GM12872 (cell line): ENCODE data around the gene PTMS.

Experiments used
- TF ChIP-seq, protein P1 (sequence below): IDR thresholded peaks from 3 replicates; pipeline ENCODE4 v1.5.1; 2011; ENCODE audit warnings: low read depth, mild to moderate bottlenecking, low read length, moderate library complexity; ENCODE audit not compliant: insufficient read depth

Gene PTMS

DNA sequence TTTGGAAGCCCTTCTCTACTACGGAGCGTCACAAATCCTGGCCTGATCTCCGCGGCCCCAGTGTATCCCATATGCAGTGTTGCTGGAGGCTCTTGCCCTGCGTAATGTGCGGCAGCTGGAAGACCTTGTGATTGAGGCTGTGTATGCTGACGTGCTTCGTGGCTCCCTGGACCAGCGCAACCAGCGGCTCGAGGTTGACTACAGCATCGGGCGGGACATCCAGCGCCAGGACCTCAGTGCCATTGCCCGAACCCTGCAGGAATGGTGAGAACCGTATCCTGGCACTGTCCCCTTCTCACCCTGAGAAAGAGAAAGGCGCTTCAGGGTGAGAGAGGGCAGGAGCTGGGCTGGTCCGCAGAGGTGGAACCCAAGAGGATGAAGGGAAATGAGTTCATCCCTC, 37.0 kb upstream of the PTMS start:
- TF ChIP-seq, protein P1, sequence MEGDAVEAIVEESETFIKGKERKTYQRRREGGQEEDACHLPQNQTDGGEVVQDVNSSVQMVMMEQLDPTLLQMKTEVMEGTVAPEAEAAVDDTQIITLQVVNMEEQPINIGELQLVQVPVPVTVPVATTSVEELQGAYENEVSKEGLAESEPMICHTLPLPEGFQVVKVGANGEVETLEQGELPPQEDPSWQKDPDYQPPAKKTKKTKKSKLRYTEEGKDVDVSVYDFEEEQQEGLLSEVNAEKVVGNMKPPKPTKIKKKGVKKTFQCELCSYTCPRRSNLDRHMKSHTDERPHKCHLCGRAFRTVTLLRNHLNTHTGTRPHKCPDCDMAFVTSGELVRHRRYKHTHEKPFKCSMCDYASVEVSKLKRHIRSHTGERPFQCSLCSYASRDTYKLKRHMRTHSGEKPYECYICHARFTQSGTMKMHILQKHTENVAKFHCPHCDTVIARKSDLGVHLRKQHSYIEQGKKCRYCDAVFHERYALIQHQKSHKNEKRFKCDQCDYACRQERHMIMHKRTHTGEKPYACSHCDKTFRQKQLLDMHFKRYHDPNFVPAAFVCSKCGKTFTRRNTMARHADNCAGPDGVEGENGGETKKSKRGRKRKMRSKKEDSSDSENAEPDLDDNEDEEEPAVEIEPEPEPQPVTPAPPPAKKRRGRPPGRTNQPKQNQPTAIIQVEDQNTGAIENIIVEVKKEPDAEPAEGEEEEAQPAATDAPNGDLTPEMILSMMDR = no peak

DNA sequence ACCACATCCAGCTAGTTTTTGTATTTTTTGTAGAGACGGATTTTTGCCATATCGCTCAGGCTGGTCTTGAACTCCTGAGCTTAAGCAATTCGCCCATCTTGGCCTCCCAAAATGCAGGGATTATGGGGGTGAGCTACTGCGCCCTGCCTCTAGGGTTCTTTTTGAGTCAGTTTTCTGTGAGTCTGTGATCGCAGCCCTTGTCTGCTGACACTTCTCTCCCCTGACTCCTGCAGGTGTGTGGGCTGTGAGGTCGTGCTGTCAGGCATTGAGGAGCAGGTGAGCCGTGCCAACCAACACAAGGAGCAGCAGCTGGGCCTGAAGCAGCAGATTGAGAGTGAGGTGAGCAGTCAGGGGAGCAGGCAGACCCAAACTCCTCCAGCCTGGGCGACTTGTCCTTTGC, 36.0 kb upstream of the PTMS start:
- TF ChIP-seq, protein P1 = peak; percentile 22; the same call in 1 of the 3 replicates

DNA sequence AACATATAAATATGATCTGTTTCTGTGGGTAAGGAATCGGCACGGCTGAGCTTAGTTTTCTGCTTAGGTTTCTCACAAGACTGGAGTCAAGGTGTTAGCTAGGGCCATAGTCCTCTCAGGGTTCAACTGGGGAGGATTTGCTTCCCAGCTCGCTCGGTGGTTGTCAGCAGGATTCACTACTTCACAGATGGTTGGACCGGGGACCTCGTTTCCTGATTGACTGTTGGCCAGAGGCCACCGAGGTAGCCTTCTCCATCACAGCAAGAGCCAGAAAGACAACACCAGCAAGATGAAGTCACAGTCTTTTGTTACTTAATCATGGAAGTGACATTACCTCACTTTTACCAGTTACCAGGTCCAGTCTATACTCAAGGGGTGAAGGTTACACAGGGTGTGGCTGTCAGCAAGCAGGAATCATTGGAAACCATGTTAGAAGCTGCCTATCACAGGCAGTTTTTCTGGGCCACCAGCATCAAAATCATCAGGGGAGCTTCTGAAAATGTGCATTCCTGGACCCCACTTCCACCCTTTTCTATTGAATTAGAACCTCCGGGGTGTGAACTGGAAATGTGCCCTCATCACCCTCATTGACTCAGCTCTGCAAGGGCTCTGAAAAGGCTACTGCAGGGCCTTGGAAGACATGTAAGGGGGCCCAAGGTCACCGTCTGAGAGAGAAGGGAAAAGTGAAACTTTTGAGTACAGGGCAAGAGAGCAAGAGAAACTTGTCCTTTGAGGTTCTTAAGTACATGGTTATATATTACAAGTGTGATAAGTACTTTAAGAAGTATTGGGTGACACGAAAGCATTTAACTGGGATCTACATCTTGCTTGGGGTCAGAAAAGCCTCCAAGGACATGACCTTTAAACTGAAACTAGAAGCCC, 31.4 kb upstream of the PTMS start:
- TF ChIP-seq, protein P1 = no peak

DNA sequence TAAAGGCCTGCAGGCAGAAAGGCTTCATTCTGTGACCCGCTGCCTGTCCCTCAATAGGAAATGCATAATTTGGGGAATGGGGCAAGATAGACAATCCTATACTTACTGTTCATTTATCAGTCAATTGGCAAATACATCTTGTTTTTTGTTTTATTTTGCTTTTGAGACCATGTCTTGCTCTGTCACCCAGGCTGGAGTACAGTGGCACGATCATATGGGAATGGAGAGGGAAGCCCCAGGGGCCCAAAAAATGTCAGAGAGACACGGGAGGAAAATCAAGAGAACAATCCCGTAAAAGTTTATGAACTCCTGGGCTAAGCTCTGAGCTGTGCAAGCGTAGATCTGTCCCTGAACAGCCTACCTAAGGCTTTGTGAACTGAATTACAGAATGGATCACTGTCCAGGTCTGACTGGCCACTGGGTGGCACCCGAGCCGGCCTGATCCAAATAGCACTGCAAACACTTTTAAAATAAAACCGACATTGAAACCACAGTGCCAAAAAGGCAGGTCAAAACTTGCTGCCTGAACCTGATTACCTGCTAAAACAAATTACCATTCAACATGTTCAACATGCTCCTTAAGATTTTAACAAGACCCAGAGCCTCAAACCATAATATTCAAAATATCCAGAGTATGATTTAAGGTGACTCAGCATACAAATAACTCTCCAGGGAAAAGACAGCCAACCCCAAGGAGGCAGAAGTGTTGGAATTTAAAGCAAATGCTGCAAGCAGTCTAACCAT, 30.5 kb upstream of the PTMS start:
- TF ChIP-seq, protein P1 = peak; percentile 78

DNA sequence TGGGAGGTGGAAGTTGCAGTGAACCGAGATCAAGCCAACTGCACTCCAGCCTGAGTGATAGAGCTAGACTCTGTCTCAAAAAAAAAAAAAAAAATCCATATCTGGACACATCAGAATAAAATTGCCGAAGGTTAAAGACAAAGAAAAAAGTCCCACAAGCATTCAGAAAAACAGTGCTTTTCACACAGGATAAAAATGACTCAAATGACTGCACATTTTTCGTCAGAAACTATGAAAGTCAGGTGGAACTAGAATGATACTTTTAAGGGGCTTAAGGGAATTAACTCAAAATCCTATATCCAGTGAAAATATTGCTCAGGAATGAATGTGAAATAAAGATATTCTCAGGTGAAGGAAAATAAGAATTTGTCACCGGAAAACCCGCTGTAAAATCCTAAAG, 29.4 kb upstream of the PTMS start:
- TF ChIP-seq, protein P1 = no peak

DNA sequence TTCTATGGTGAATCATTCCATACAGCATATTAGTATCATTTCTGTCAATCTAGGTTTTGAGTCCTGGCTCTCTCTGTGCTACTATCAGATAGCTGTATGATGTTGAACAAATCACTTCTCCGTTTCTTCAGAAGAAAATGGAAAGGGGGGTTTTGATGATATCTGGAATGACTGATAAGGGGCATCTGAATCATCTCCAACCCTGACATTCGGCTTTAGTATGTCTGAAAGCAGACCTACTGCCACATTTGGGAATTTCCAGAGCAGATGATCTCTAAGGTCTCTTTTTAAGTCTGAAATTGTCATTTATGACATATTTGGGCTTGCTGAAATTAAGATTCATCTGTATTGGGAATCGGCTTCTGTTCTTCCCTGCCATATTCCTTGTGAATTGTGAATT, 23.3 kb upstream of the PTMS start:
- TF ChIP-seq, protein P1 = no peak

DNA sequence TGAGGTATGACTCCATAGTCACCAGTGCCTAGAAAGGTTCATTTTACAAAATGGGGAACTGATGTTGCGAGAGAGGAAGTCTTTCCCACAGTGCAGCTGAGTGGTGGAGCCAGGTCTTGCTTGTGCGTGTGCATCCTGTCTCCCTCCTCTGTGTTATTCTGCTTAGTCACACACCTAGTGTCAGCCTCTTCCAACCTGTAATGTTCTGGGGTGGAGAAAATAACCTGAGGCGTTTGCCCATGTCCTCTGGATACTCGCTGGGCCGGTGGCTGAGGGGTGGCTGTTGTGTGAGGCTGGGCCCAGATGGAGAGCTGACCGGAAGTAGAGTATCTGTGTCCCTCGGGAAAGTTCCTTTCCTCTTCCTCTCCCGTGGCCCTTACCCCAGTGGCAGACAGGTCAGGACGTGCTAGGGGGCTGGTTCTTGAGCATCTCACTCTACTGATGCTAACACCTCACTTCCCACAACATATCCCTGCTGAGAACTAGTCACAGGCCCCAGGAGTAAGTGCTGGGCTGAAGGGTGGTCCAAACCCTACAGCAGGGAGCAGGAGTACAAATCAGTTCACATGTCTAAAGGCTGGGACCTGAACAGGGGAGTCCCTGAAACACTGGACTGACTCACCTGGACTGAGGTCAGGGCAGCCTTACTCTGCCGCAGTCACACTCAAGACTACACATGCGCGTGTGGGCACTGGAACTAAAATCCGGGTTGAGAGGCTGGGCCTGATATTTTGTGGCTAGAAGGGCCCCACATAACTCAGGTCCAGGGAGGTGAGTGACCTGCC, 20.2 kb upstream of the PTMS start:
- TF ChIP-seq, protein P1 = no peak
